Neural cell (in vitro differentiated cells): Measurements from ENCODE around the gene CHST2.

ENCODE experiments used
- EZH2 ChIP-seq: fragments of 200-600, 300-800 bp; shearing (Covaris generic), sonication (generic); IDR thresholded peaks from 2 replicates; pipeline ENCODE4 v1.6.1; 2014; ENCODE audit warnings: antibody characterized with exemption, low read length, borderline replicate concordance, mild to moderate bottlenecking; ENCODE audit not compliant: insufficient read depth, poor library complexity, severe bottlenecking
- TF ChIP-seq, protein P1 (sequence below): fragments of 450-650 bp; IDR thresholded peaks from 2 replicates; pipeline ENCODE4 v1.5.1; 2014; ENCODE audit warnings: antibody characterized with exemption, mild to moderate bottlenecking, moderate library complexity; ENCODE audit not compliant: poor library complexity, severe bottlenecking

DNA sequence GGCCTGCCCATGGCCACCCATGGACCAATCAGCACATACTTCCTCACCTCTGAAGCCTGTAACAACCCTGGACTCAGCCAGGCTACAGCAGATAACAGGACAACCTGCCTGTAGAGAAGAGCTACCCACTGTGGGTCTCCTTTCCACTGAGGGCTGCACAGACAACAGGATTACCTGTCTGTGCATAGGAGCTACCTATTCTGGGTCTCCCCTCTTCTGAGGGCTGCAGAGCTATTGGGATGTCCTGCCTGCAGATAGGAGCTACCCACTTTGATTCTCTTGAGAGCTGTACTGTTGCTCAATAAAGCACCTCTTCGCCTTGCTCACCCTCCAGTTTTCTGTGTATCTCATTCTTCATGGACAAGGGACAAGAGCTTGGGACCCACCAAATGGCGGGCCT is 23.8 kb upstream of the CHST2 start:
- TF ChIP-seq, protein P1, sequence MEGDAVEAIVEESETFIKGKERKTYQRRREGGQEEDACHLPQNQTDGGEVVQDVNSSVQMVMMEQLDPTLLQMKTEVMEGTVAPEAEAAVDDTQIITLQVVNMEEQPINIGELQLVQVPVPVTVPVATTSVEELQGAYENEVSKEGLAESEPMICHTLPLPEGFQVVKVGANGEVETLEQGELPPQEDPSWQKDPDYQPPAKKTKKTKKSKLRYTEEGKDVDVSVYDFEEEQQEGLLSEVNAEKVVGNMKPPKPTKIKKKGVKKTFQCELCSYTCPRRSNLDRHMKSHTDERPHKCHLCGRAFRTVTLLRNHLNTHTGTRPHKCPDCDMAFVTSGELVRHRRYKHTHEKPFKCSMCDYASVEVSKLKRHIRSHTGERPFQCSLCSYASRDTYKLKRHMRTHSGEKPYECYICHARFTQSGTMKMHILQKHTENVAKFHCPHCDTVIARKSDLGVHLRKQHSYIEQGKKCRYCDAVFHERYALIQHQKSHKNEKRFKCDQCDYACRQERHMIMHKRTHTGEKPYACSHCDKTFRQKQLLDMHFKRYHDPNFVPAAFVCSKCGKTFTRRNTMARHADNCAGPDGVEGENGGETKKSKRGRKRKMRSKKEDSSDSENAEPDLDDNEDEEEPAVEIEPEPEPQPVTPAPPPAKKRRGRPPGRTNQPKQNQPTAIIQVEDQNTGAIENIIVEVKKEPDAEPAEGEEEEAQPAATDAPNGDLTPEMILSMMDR, result no peak
- TF ChIP-seq EZH2, result no peak
